Omental fat pad (tissue), 4 donors: ENCODE results near the gene PRKCB. TPM values are rescaled to one million over a fixed set of nuclear protein-coding genes. Genes with fewer than 3 reads are reported as not detected.

ENCODE experiments used
- ATAC-seq: fragments of 150-250 bp; one replicate; pipeline ENCODE4 v1.9.1; 2016; ENCODE audit warnings: mild to moderate bottlenecking, moderate library complexity; ENCODE audit not compliant: low FRiP score
- DNase-seq: peaks from one replicate; pipeline ENCODE4 v3.0.0-alpha.2; 2019; ENCODE audit warnings: low spot score
- total RNA-seq, 4 donors: library from RNA; depleted of rRNA; stranded (reverse); fragments of >200 nt; gene quantifications; one replicate each; pipeline ENCODE4 v1.1.0, GENCODE V29; 2016
- TF ChIP-seq, protein P1 (sequence below), 3 donors: fragments of 450-650 bp; IDR thresholded peaks; one replicate each; pipeline ENCODE4 v1.5.1; 2016 to 2017; ENCODE audit warnings: antibody characterized with exemption in 3 of 3, mild to moderate bottlenecking in 3 of 3, moderate library complexity in 2 of 3

The PRKCB gene
- total RNA-seq, 4 donors from 2014 or later, result 5.3 to 18.6 (median 11.1) TPM

DNA sequence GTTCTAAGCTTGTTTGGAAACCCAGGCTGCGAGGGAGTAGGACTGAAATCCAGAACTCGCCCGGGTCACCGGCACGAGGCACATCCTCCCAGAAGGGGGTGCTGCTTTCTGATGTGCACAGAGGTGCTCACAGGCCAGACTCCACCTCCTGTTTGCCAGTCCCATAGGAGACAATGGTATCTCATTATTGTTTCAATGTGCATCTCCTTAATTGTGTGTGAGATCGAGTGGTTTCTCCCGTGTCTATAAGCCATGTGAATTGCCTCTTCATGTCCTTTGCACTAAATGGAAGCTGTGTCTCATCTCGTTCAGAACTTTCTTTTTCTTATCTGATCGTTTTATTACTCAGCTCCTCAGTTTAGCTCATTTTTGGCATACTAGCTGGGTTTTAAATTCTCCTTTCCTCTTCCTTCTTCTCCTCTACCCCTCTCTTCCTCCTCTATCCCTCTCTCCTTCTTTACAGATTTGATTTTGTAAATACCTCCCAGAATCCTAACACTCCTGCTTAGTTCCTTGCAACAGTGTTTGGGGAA, 32.1 kb upstream of the PRKCB start:
- TF ChIP-seq, protein P1, sequence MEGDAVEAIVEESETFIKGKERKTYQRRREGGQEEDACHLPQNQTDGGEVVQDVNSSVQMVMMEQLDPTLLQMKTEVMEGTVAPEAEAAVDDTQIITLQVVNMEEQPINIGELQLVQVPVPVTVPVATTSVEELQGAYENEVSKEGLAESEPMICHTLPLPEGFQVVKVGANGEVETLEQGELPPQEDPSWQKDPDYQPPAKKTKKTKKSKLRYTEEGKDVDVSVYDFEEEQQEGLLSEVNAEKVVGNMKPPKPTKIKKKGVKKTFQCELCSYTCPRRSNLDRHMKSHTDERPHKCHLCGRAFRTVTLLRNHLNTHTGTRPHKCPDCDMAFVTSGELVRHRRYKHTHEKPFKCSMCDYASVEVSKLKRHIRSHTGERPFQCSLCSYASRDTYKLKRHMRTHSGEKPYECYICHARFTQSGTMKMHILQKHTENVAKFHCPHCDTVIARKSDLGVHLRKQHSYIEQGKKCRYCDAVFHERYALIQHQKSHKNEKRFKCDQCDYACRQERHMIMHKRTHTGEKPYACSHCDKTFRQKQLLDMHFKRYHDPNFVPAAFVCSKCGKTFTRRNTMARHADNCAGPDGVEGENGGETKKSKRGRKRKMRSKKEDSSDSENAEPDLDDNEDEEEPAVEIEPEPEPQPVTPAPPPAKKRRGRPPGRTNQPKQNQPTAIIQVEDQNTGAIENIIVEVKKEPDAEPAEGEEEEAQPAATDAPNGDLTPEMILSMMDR (IDR thresholded peaks at IDR 0.05), result no peak
- ATAC-seq (no peak), DNase-seq (no peak)

DNA sequence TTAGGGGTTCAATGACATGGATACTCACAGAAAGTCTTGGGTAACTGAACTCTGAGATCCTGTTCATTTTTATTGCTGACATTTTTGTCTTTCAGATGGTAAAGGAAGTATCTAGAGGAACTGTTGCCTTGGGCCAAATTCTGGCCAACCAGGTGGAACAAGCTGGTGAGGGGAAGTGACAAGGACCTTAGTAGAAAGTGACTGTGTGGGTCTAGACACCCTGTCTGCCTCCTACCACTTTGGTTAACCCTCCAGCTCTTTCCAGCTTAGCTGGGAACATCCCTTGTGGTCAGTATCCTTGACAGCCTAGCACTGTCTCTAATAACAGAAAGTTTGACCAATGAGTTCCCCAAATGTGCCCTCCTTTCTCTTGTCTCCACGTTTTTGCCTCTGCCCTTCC, 28.8 kb upstream of the PRKCB start:
- ATAC-seq (no peak), DNase-seq (no peak)
- TF ChIP-seq, protein P1 (IDR thresholded peaks at IDR 0.05), result no peak

DNA sequence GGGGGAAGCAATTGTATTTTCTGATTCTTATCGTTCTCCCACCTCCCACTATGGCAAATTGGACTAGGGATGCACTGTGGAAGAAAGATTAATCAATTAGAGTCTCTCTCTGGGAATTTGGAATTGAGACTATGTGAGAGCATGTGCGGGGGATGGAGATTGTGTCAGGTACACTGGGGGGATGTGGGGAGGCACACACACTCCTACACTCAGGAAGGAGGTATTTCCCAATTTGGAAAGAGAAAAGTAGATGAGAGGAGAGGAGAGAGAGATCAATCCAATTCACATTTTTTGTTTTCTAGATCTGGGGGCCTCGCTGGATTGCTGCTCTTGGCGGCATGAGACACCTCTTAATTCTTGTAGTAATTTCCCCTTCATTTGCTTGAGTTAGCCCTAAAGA, 14.3 kb upstream of the PRKCB start:
- TF ChIP-seq, protein P1 (IDR thresholded peaks at IDR 0.05), result no peak
- no peak for DNase-seq
- no peak for ATAC-seq

DNA sequence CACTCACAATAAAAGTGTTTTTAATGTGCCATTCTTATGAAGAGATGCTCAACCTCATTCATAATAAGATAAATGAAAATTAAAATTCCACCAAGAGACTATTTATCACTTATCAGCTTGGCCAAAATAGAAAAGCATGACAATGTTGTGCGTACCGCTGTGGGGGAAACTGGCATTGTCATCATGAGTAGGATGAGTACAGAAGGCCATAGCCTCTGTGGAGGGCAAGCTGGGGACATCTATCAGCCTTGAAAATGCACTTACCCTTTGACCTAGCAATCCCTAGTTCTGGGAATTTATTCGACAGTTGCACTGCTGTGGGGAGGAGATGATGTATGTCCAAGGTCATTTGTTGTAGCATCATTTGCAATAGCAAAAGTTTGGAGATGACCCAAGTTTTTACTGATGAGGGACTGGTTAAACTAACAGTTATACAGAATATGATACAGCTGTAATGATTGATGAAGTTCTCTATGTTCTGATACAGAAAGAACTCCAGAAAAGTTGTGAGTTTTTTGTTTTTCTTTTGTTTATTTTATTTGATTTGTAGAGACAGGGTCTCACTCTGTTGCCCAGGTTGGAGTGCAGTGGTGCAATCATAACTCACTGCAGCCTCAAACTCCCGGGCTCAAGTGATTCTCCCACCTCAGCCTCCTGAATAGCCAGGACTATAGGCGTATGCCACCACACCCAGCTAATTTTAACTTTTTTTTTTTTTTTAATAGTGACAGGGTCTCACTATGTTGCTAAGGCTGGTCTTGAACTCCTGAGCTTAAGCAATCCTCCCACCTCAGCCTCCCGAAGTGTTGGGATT, 13.7 kb upstream of the PRKCB start:
- ATAC-seq (no peak), DNase-seq (no peak)
- TF ChIP-seq, protein P1 (IDR thresholded peaks at IDR 0.05), result no peak

DNA sequence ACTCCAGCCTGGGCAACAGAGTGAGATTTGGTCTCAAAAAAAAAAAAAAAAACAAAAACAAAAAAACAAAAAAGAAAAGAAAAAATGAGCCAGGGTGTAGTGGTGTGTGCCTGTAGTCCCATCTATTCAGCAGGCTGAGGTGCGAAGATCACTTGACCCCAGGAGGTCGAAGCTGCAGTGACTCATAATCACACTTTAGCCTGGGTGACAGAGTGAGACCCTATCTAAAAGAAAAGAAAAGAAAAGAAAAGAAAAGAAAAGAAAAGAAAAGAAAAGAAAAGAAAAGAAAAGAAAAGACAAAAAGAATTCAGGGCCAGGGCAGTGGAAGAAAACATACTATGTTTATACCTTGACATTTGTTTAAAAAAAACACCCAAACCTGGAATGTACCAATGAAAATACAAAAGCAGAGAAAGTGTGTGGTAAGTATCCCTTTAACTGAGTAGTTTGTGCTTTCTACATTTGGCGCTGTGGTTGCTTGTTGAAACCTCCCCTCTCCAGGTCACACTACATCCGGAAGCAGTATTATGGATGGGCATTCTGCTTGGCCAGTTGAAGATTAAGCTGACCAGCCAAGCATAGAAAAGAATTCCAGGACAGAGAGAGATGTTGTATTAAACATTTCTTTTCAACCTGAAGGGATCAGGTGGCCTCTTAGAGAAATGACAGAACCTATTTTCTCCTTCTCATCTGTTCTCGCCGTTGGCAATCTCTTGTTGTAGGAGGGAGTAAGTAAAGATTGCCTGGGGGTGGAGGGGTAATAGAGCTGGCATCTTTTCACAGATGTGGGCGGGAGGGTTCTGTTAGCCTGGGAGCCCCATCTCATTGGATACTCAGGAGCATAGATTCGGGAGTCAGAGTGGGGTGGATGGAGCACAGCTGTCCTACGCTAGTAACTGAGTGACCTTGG, 12.1 kb upstream of the PRKCB start:
- TF ChIP-seq, protein P1 (IDR thresholded peaks at IDR 0.05), result no peak
- DNase-seq (no peak), ATAC-seq (no peak)

DNA sequence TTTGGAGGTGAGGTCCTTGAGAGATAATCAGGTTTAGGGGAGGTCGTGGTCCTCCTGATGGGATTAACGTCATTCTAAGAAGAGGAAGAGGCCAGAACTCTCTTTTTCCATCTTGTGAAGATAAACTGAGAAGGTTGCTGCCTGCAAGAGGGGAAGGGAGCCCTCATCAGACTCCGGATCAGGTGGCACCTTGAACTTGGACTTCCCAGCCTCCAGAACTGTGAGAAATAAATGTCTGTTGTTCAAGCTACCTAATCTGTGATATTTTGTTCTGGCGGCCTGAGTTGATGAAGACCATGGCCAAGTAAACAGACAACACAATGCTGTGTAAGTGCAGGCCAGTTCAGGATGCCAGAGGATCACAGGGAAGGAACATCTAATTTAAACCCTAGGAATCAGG, 10.9 kb upstream of the PRKCB start:
- no peak for ATAC-seq
- TF ChIP-seq, protein P1 (IDR thresholded peaks at IDR 0.05), result no peak

More for the DNA sequence above, 10.9 kb upstream of the PRKCB start:
- no peak for DNase-seq
